ENCODE measurements around the gene GOLPH3L.

- no peak for TF ChIP-seq SUZ12 (IDR thresholded peaks at IDR 0.05; ENCODE audit: extremely low read depth, insufficient read depth, insufficient read length)
- no peak for TF ChIP-seq YY1 (IDR thresholded peaks at IDR 0.05; ENCODE audit: insufficient read depth, insufficient read length)
Observed at GRCh38 chr1:150718225-150718891, 21.4 kb upstream of the GOLPH3L start.
